Mucosa of descending colon (tissue), 3 donors: ENCODE measurements around the gene SEPHS1. TPM values are rescaled to one million over a fixed set of nuclear protein-coding genes. Genes with fewer than 3 reads are reported as not detected.

Experiments
- ATAC-seq: fragments of 200-7000 bp; cut with Tn5 transposase; one replicate; pipeline ENCODE4 v1.9.1; 2020; ENCODE audit warnings: mild to moderate bottlenecking, moderate library complexity
- DNase-seq, 3 donors: peaks; one replicate each; pipeline ENCODE4 v3.0.0-alpha.2; 2020
- H3K36me3 ChIP-seq: fragments of 200-600 bp; one replicate; pipeline ENCODE4 v1.8.0; 2021; ENCODE audit warnings: low read depth, mild to moderate bottlenecking
- H3K4me1 ChIP-seq: fragments of 200-600 bp; one replicate; pipeline ENCODE4 v1.8.0; 2021; ENCODE audit warnings: low read depth, mild to moderate bottlenecking
- H3K4me3 ChIP-seq: fragments of 200-600 bp; one replicate; pipeline ENCODE4 v1.8.0; 2021; ENCODE audit warnings: mild to moderate bottlenecking
- H3K9me3 ChIP-seq: fragments of 200-600 bp; one replicate; pipeline ENCODE4 v1.8.0; 2021; ENCODE audit warnings: mild to moderate bottlenecking
- intact Hi-C, 2 donors: fragments of 100-400 bp; cut with DNase I in 1 of 2; cut with micrococcal nuclease in 1 of 2; formaldehyde crosslinking; loops; one replicate each; pipeline versions ENCODE4 v1.11.0 to v1.11.1; 2022; cut with DNase I, micrococcal nuclease
- total RNA-seq, 3 donors: library from RNA; stranded (reverse); fragmentation: NEBNext Ultra II Directional in 2 of 3; extraction: Animal tissue kit (Norgen Biotek cat#: 25700) in 2 of 3; gene quantifications; one replicate each; pipeline versions ENCODE4 v1.2.1 to v1.2.4, GENCODE V29; 2021 to 2023
- TF ChIP-seq, protein P1 (sequence below): fragments of 200-600 bp; IDR thresholded peaks from one replicate; pipeline ENCODE4 v1.8.0; 2022; ENCODE audit warnings: antibody characterized with exemption, mild to moderate bottlenecking
- donor health status: DM: no; HTN: no; CAD: no; lungs with moderate emphysema.
- donor health status: DM: no; HTN: no; CAD: no.
- donor health status: DM: no; HTN: yes; CAD: no.

The SEPHS1 gene
- total RNA-seq, 3 donors from 2014 or later: 32.3 to 40.3 (median 36.6) TPM

DNA sequence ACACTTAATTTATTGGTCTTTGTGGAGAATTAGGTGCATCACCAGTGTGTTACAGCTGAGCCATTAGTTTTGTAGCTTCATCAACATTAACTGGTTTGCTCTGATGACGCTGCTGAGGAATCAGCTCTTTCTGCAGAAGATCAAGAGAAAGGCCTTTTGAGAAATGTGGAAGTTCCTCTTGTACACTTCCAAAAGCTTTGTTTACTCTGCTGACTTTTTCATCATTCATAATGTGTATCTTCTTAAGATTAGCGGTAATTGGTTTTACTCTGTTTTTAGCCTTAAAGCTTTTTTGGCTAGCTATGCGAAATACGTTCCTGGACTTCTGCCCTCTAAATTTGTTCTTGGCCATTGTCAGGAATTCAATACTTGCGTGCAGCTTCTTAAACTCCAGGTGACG, 40.0 kb downstream of the SEPHS1 start:
- intact Hi-C loops: no loop called here
- TF ChIP-seq, protein P1, sequence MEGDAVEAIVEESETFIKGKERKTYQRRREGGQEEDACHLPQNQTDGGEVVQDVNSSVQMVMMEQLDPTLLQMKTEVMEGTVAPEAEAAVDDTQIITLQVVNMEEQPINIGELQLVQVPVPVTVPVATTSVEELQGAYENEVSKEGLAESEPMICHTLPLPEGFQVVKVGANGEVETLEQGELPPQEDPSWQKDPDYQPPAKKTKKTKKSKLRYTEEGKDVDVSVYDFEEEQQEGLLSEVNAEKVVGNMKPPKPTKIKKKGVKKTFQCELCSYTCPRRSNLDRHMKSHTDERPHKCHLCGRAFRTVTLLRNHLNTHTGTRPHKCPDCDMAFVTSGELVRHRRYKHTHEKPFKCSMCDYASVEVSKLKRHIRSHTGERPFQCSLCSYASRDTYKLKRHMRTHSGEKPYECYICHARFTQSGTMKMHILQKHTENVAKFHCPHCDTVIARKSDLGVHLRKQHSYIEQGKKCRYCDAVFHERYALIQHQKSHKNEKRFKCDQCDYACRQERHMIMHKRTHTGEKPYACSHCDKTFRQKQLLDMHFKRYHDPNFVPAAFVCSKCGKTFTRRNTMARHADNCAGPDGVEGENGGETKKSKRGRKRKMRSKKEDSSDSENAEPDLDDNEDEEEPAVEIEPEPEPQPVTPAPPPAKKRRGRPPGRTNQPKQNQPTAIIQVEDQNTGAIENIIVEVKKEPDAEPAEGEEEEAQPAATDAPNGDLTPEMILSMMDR: no peak
- Histone ChIP-seq H3K36me3 (no peaks in the 10 kb centered on the region), H3K9me3 (no peaks in the 10 kb centered on the region), H3K4me3 (no peak overlapping the region), H3K4me1 (no peaks in the 10 kb centered on the region)
- DNase-seq: no peak
- no peak for ATAC-seq

DNA sequence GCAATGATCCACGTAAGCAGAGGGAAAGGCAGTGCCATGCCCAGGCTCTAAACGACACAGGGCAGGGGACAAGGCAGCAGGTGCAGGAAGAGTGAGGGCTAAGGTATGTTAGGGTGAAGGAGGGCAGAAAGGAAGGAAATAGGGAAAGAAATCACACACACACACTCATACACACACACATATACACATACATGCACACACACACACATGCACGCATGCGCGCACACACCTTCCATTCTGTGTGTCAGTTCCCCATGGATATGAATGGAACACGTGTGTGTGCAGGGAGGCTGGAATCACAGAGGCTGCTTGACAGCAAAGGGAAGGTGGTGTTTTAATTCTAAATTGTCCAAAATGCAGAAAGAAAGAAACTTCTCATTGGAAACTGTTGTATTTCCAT, 42.0 kb downstream of the SEPHS1 start:
- Histone ChIP-seq H3K4me3 (no peak overlapping the region), H3K9me3 (no peaks in the 10 kb centered on the region), H3K4me1 (no peaks in the 10 kb centered on the region), H3K36me3 (no peaks in the 10 kb centered on the region)
- intact Hi-C loops: no loop called here
- no peak for ATAC-seq
- no peak for DNase-seq
- TF ChIP-seq, protein P1: no peak

DNA sequence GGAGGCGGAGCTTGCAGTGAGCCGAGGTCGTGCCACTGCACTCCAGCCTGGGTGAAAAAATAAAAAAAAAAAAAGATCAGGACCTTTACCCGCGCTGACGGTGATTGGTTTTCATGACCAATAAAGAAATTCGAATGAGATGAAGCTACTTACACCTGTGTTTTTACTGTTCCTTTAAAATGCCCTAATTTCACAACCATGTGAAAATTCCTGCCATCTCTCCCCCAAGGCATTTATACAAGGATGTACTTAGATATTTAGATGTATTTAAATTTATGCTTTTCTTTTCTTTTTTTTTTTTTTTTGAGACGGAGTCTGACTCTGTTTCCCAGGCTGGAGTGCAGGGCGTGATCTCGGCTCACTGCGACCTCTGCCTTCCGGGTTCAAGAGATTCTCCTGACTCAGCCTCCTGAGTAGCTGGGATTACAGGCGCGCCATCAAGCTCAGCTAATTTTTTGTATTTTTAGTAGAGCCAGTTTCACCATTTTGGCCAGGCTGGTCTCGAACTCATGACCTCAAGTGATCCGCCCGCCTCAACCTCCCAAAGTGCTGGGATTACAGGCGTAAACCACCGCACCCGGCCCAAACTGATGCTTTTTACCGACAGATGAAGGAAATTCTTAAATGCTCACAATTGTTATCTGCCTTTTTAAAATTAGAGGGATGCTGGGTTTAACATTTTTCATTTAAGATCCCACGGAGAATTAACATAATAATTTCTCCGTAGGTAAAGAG, 45.1 kb downstream of the SEPHS1 start:
- no peak overlapping the region for H3K4me3 ChIP-seq
- TF ChIP-seq, protein P1: no peak
- no peaks in the 10 kb centered on the region for H3K9me3 ChIP-seq
- H3K36me3 ChIP-seq: no peaks in the 10 kb centered on the region
- no peak for ATAC-seq
- intact Hi-C loops: no loop called here
- peak in 1 of 3 donors; percentile 34 for DNase-seq
- H3K4me1 ChIP-seq: peaks cover 6% of the 10 kb centered on the region

DNA sequence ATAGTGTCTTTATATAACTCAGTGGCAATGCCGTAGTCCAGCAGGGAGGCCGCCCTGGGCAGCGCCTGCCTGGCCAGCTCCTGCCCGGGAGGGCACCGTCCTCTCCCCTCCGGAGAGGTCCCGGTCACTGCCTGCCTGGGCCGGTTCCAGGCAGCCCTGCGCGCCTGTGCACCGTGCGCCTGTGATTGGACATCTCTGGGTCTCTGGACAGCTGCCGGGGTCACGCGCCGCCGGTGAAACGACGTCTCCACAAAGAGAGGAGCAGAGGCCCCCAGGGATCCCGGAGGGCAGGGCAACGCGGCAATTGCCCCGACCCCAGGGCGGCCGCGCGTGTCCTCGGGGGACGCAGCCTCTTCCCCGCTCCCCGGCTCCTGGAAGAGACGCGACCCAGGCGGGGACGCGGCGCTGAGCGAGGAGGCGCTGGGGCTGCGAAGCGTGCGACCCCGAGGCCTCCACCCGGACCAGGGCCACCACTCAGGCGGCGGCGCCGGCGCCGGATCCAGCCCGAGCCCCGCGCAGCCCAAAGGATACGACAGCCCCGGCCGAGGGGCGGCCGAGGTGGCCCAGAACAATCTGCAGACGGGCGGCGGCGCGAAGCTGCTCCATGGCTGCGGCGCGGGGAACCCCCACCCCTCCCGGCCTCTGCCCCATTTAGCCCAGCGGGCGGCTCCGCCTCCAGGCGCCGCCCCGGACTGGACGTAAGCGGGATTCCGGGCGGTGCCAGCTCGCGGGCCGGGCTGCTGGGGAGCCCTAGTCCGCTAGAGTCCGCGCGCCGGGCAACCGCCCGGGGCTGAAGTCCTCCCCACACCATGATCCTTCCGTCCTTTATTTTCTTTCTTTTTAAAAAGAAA, 48.4 kb downstream of the SEPHS1 start, which contains the start of gene PHYH:
TSS of gene PHYH (minus strand) at position 628 of the 851 bp plus-strand sequence. CDS start at position 606, 22 bp downstream.
- intact Hi-C loops: no loop called here
- H3K36me3 ChIP-seq: no peaks in the 10 kb centered on the region
- DNase-seq (peak; percentile 92 to 95 (median 94)), ATAC-seq (peak; percentile 91)
- no peaks in the 10 kb centered on the region for H3K9me3 ChIP-seq
- TF ChIP-seq, protein P1: no peak
- H3K4me1 ChIP-seq: peaks cover 6% of the 10 kb centered on the region
- H3K4me3 ChIP-seq: peak within 1 kb of the TSS; percentile 67

DNA sequence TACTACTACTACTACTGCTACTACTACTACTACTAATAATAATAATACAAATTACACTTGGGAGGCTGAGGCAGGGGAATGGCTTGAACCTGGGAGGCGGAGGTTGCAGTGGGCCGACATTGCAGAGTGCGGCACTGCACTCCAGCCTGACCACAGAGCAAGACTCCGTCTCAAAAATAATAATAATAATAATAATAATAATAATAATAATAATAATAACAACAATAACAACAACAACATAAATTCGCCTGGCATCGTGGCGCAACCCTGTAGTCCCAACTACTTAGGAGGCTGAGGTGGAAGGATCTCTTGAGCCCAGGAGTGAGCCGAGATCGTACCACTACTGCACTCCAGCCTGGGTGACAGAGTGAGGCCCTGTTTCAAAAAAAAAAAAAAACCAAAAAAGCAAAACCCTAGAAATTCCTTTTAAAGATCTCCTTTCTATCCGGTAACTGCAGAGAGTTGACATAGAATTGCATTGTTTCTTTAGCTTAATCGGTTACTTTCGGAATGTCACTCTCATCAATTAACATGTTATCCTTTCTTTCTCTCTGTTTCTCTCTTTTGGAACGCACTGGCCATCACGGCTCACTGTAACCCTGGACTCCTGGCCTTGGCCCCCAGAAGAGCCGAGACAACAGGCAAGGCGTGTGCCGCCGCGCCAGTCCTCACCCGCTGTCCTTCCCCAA, 49.2 kb downstream of the SEPHS1 start:
- Histone ChIP-seq H3K4me1 (peaks cover 6% of the 10 kb centered on the region), H3K9me3 (no peaks in the 10 kb centered on the region), H3K4me3 (peak overlapping the region; percentile 67), H3K36me3 (no peaks in the 10 kb centered on the region)
- intact Hi-C loops: no loop called here
- no peak for ATAC-seq
- DNase-seq: no peak
- TF ChIP-seq, protein P1: no peak
